ENCODE data around the gene DUSP8.

DNA sequence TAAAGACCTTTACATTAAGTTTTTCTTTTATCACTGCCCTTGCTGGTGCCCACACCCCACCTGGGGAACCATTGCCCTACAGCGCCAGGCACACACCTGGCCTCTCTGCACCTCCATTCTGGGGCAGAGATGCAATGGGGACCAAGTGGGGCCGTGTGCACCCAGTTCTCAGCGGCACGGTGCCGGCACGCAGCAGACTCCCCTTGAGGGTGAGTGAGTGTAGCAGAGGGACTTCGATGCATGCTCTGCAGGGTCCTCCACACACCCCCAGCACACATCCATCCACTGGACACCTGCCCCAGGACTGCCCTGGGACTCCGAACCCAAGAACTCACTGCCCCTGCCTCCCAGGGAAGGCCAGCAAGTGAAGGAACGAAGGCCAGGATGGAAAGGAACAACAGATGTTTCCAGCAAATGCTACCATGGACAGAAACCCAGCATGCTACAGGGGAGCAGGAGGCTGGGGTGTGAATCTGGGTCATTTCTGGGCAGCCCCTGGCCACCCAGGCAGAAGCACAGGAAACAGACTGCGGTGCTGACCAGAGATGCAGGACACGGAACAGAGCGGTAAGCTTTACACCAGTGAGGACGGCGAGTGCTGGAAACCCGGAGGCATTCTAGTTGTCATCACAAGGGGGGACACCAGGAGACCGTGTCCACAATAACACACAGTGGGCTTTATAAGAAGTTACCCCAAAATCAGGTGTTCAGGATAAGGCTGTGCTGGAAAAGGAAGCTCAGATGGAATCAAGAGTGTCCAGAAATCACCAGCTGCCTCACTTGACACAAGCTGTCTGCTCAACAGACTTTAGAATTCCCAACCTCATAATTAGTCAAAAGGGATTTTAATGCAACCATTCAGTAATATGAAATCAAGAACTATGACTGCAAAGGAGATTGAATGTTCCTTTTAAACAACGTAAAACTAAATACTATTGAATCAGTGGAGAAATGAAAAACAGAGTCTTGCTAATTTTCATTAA lies 52.8 kb downstream of the DUSP8 start:
- TF ChIP-seq, protein P1, sequence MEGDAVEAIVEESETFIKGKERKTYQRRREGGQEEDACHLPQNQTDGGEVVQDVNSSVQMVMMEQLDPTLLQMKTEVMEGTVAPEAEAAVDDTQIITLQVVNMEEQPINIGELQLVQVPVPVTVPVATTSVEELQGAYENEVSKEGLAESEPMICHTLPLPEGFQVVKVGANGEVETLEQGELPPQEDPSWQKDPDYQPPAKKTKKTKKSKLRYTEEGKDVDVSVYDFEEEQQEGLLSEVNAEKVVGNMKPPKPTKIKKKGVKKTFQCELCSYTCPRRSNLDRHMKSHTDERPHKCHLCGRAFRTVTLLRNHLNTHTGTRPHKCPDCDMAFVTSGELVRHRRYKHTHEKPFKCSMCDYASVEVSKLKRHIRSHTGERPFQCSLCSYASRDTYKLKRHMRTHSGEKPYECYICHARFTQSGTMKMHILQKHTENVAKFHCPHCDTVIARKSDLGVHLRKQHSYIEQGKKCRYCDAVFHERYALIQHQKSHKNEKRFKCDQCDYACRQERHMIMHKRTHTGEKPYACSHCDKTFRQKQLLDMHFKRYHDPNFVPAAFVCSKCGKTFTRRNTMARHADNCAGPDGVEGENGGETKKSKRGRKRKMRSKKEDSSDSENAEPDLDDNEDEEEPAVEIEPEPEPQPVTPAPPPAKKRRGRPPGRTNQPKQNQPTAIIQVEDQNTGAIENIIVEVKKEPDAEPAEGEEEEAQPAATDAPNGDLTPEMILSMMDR (IDR thresholded peaks at IDR 0.05; ENCODE audit: low read length): no peak
- no peak for TF ChIP-seq EZH2 (IDR thresholded peaks at IDR 0.05; ENCODE audit: borderline replicate concordance, low read length)

Data from OCI-LY1 (cell line).